OCI-LY1 (cell line): ENCODE measurements around the gene SLC30A5.

Experiments used
- CTCF ChIP-seq: fragments of 200-600 bp; sonication (generic), shearing (Covaris generic); IDR thresholded peaks from 2 replicates; pipeline ENCODE4 v1.5.1; 2017; ENCODE audit warnings: mild to moderate bottlenecking, antibody characterized with exemption, low read length, moderate library complexity, mixed read lengths
- EZH2 ChIP-seq: fragments of 200-600 bp; sonication (generic), shearing (Covaris generic); IDR thresholded peaks from 2 replicates; pipeline ENCODE4 v1.8.0; 2017; ENCODE audit warnings: borderline replicate concordance, mixed run types, mild to moderate bottlenecking, antibody characterized with exemption, low read length, moderate library complexity, mixed read lengths

GRCh38 chr5:69074664-69075521 lies 18.9 kb upstream of the SLC30A5 start:
- no peak for TF ChIP-seq CTCF
- no peak for TF ChIP-seq EZH2
